Uterus (tissue), 2 donors: ENCODE measurements around the gene C1orf141.

Experiments
- CTCF ChIP-seq, 4 experiments: fragments of 200-600 bp in 2 of 4; fragments of 450-650 bp in 2 of 4; sonication (generic) in 2 of 4; IDR thresholded peaks; one replicate each; pipeline ENCODE4 v1.5.1; 2016 to 2019; ENCODE audit warnings: antibody characterized with exemption in 4 of 4, mild to moderate bottlenecking in 2 of 4, moderate library complexity in 1 of 4
- POLR2A ChIP-seq, 2 donors: fragments of 450-650 bp; IDR thresholded peaks; one replicate each; pipeline ENCODE4 v1.6.1; 2016; ENCODE audit warnings: antibody characterized with exemption in 2 of 2, mild to moderate bottlenecking in 1 of 2, moderate library complexity in 1 of 2

- TF ChIP-seq CTCF (IDR thresholded peaks at IDR 0.05): no peak
- TF ChIP-seq POLR2A (IDR thresholded peaks at IDR 0.05): no peak
Observed at GRCh38 chr1:67094191-67094590, 40.6 kb downstream of the C1orf141 start.
